Transverse colon (tissue), 4 donors: ENCODE measurements around the gene SUN1. TPM values are rescaled to one million over a fixed set of nuclear protein-coding genes. Genes with fewer than 3 reads are reported as not detected.
A peak's percentile ranks its signal among the peaks of the same experiment; 100 is the strongest.

Experiments
- DNase-seq: peaks from one replicate; pipeline ENCODE4 v3.0.0-alpha.2; 2019
- H3K27ac ChIP-seq, 4 donors: fragments of 200-600 bp; sonication (generic); 2 replicates each; pipeline ENCODE4 v1.5.1; 2016 to 2018; ENCODE audit warnings: inconsistent platforms in 4 of 4
- H3K27me3 ChIP-seq: fragments of 200-600 bp; sonication (generic); 2 replicates; pipeline ENCODE4 v1.5.1; 2017; ENCODE audit warnings: inconsistent platforms
- H3K36me3 ChIP-seq, 4 donors: fragments of 200-600 bp; sonication (generic); 2 replicates each; pipeline ENCODE4 v1.5.1; 2017 to 2019; ENCODE audit warnings: inconsistent platforms in 4 of 4
- H3K4me1 ChIP-seq, 4 donors: fragments of 200-600 bp; sonication (generic); 2 replicates each; pipeline ENCODE4 v1.5.1; 2017 to 2020; ENCODE audit warnings: inconsistent platforms in 4 of 4
- H3K4me3 ChIP-seq, 4 donors: fragments of 200-600 bp; sonication (generic); 1 replicate in 1 of 4; 2 replicates in 3 of 4; pipeline versions ENCODE4 v1.5.1 to v1.6.1; 2017 to 2019; ENCODE audit warnings: inconsistent platforms in 4 of 4
- H3K9me3 ChIP-seq, 2 donors: fragments of 200-600 bp; sonication (generic); 2 replicates each; pipeline ENCODE4 v1.5.1; 2017 to 2019; ENCODE audit warnings: inconsistent platforms in 2 of 2
- CTCF ChIP-seq, 5 experiments: fragments of 200-600 bp in 3 of 5; fragments of 450-650 bp in 2 of 5; sonication (generic) in 3 of 5; IDR thresholded peaks; 1 replicate in 2 of 5; 2 replicates in 3 of 5; pipeline ENCODE4 v1.5.1; 2016 to 2017; ENCODE audit warnings: antibody characterized with exemption in 5 of 5, inconsistent platforms in 3 of 5, mild to moderate bottlenecking in 2 of 5, moderate library complexity in 1 of 5
- EP300 ChIP-seq: sonication (generic); formaldehyde crosslinking; IDR thresholded peaks from one replicate; pipeline ENCODE4 v1.6.1; 2017; ENCODE audit warnings: antibody characterized with exemption, low read depth
- POLR2A ChIP-seq: fragments of 450-650 bp; IDR thresholded peaks from one replicate; pipeline ENCODE4 v1.6.1; 2016; ENCODE audit warnings: antibody characterized with exemption, mild to moderate bottlenecking, moderate library complexity
- POLR2AphosphoS5 ChIP-seq, 3 donors: sonication (generic); formaldehyde crosslinking; IDR thresholded peaks; one replicate each; pipeline ENCODE4 v1.6.1; 2016; ENCODE audit warnings: antibody characterized with exemption in 3 of 3
- WGBS, 2 donors: methylation state at CpG; one replicate each; pipeline ENCODE4 v1.1.5; 2018; ENCODE audit warnings: low coverage in 1 of 2; 5-methylcytosine and 5-hydroxymethylcytosine counted together
- in situ Hi-C, 4 donors: fragments of 200-750 bp; cut with MboI; loops; one replicate each; pipeline versions ENCODE4 v1.15.0 to v1.15.1; 2017; ENCODE audit warnings: low sequenced_read_pairs in 3 of 4, low pct_ligation_motif_present in 1 of 4, low pct_unique_long_range_greater_than_20kb in 1 of 4
- intact Hi-C: fragments of 100-400 bp; cut with DNase I; formaldehyde crosslinking; loops from one replicate; pipeline ENCODE4 v1.15.1; 2023; ENCODE audit warnings: low total_unique reads
- total RNA-seq, 4 donors: library from RNA; depleted of rRNA; stranded (reverse); fragments of >200 nt; gene quantifications; one replicate each; pipeline ENCODE4 v1.1.0, GENCODE V29; 2016

The SUN1 gene
- total RNA-seq, 4 donors from 2014 or later: 92.7 to 569 (median 162) TPM

- Histone ChIP-seq H3K4me1 (peaks cover 20 to 62% (median 41%) of the 10 kb centered on the region in 4 donors), H3K4me3 (no peak overlapping the region), H3K36me3 (no peaks in the 10 kb centered on the region), H3K9me3 (no peaks in the 10 kb centered on the region), H3K27me3 (no peaks in the 10 kb centered on the region), H3K27ac (peak overlapping the region; percentile 84 to 93 (median 87))
- no peak for TF ChIP-seq POLR2A
- TF ChIP-seq POLR2AphosphoS5 (IDR thresholded peaks at IDR 0.05): no peak
- TF ChIP-seq EP300: no peak
- no peak for TF ChIP-seq CTCF (IDR thresholded peaks at IDR 0.05)
- intact Hi-C loops (no loop called here), in situ Hi-C loops (no loop called here)
- 70% methylated on average over 43 of the region's 43 CpGs; no CpG with 5 or more reads in 1 of the 2 donors for WGBS, 2 donors
- DNase-seq: no peak
These were observed 83.3 kb downstream of the SUN1 start for GRCh38 chr7:915291-916218.

- Histone ChIP-seq H3K9me3 (no peaks in the 10 kb centered on the region), H3K36me3 (no peaks in the 10 kb centered on the region), H3K27me3 (no peaks in the 10 kb centered on the region), H3K4me3 (no peak overlapping the region), H3K4me1 (peaks cover 20 to 61% (median 47%) of the 10 kb centered on the region in 4 donors), H3K27ac (peak overlapping the region in 2 of 4 donors; percentile 86 to 93)
- intact Hi-C loops: no loop called here
- WGBS, 2 donors: 39% methylated on average over 17 of the region's 17 CpGs; no CpG with 5 or more reads in 1 of the 2 donors
- peak; percentile 66 for DNase-seq
- TF ChIP-seq CTCF (IDR thresholded peaks at IDR 0.05) (no peak), EP300 (no peak), POLR2AphosphoS5 (IDR thresholded peaks at IDR 0.05) (no peak), POLR2A (no peak)
- in situ Hi-C loops: no loop called here
These were observed 84.1 kb downstream of the SUN1 start for GRCh38 chr7:916291-916941.

- in situ Hi-C loops: no loop called here
- H3K27ac ChIP-seq: peak overlapping the region in 1 of 4 donors; percentile 39
- H3K27me3 ChIP-seq: no peaks in the 10 kb centered on the region
- DNase-seq: peak; percentile 13
- intact Hi-C loops: no loop called here
- no peak for TF ChIP-seq CTCF (IDR thresholded peaks at IDR 0.05)
- TF ChIP-seq EP300: no peak
- no peak for TF ChIP-seq POLR2AphosphoS5 (IDR thresholded peaks at IDR 0.05)
- TF ChIP-seq POLR2A: no peak
- H3K9me3 ChIP-seq: no peaks in the 10 kb centered on the region
- no peak overlapping the region for H3K4me3 ChIP-seq
- WGBS, 2 donors: 77 to 84% methylated on average over 9 to 29 of the region's 33 CpGs
- no peaks in the 10 kb centered on the region for H3K36me3 ChIP-seq
- peaks cover 30 to 63% (median 58%) of the 10 kb centered on the region in 4 donors for H3K4me1 ChIP-seq
These were observed 85.2 kb downstream of the SUN1 start for GRCh38 chr7:917255-918117.
